ENCODE measurements around the gene GSG1L2. TPM values are rescaled to one million over a fixed set of nuclear protein-coding genes. Genes with fewer than 3 reads are reported as not detected.

Gene GSG1L2
- total RNA-seq, 1 donor from 2014 or later, result not detected

GRCh38 chr17:9845306-9845705 is 23.4 kb upstream of the GSG1L2 start:
- H3K4me1 Mint-ChIP-seq, result no peaks in the 10 kb centered on the region
- H3K27ac Mint-ChIP-seq, result no peak overlapping the region
- Histone ChIP-seq H4K20me1 (ENCODE audit: low read depth) (no peaks in the 10 kb centered on the region), H3K9ac (no peak overlapping the region), H3K36me3 (no peaks in the 10 kb centered on the region), H3K9me3 (ENCODE audit: low read depth) (no peaks in the 10 kb centered on the region), H3K4me1 (no peaks in the 10 kb centered on the region), H3K4me2 (no peak overlapping the region), H3K27ac (no peak overlapping the region), H3K4me3 (no peak overlapping the region), H3K79me2 (ENCODE audit: low read depth) (no peaks in the 10 kb centered on the region), H3F3A (ENCODE audit: low read depth) (no peaks in the 10 kb centered on the region), H2AFZ (replicated peaks) (no peak overlapping the region), H3K27me3 (no peaks in the 10 kb centered on the region)
- H3K9me3 Mint-ChIP-seq, result no peaks in the 10 kb centered on the region
- H3K4me3 Mint-ChIP-seq, result no peak overlapping the region
- TF ChIP-seq EZH2phosphoT487 (IDR thresholded peaks at IDR 0.05) (no peak), CTCF (IDR thresholded peaks at IDR 0.05) (no peak), EZH2 (IDR thresholded peaks at IDR 0.05) (no peak)
- peaks cover 4% of the 10 kb centered on the region for H3K27me3 Mint-ChIP-seq (ENCODE audit: insufficient read depth, low read depth)
- DNase-seq (ENCODE audit: low spot score), result no peak
- H3K36me3 Mint-ChIP-seq, result no peaks in the 10 kb centered on the region

- H3K9me3 ChIP-seq (ENCODE audit: low read depth), result no peaks in the 10 kb centered on the region
- no peak overlapping the region for H3K9ac ChIP-seq
- no peak for TF ChIP-seq EZH2phosphoT487 (IDR thresholded peaks at IDR 0.05)
- TF ChIP-seq CTCF (IDR thresholded peaks at IDR 0.05), result no peak
- TF ChIP-seq EZH2 (IDR thresholded peaks at IDR 0.05), result no peak
- no peaks in the 10 kb centered on the region for H3K36me3 Mint-ChIP-seq
- no peaks in the 10 kb centered on the region for H3K36me3 ChIP-seq
- no peak overlapping the region for H3K4me3 Mint-ChIP-seq
- H3K4me2 ChIP-seq, result no peak overlapping the region
- no peaks in the 10 kb centered on the region for H3K9me3 Mint-ChIP-seq
- no peak overlapping the region for H3K4me3 ChIP-seq
- no peaks in the 10 kb centered on the region for H3K4me1 ChIP-seq
- H3F3A ChIP-seq (ENCODE audit: low read depth), result no peaks in the 10 kb centered on the region
- no peaks in the 10 kb centered on the region for H4K20me1 ChIP-seq (ENCODE audit: low read depth)
- peaks cover 2% of the 10 kb centered on the region for H3K4me1 Mint-ChIP-seq
- H3K27ac ChIP-seq, result no peak overlapping the region
- no peak overlapping the region for H2AFZ ChIP-seq (replicated peaks)
- no peak overlapping the region for H3K27ac Mint-ChIP-seq
- no peaks in the 10 kb centered on the region for H3K79me2 ChIP-seq (ENCODE audit: low read depth)
- H3K27me3 Mint-ChIP-seq (ENCODE audit: insufficient read depth, low read depth), result peaks cover 6% of the 10 kb centered on the region
- no peaks in the 10 kb centered on the region for H3K27me3 ChIP-seq
- DNase-seq (ENCODE audit: low spot score), result no peak
Measured at GRCh38 chr17:9844153-9844552, 22.3 kb upstream of the GSG1L2 start.

- Histone ChIP-seq H3K27me3 (no peaks in the 10 kb centered on the region), H2AFZ (replicated peaks) (no peak overlapping the region), H3K9me3 (ENCODE audit: low read depth) (no peaks in the 10 kb centered on the region), H3K9ac (no peak overlapping the region), H3K79me2 (ENCODE audit: low read depth) (no peaks in the 10 kb centered on the region), H4K20me1 (ENCODE audit: low read depth) (no peaks in the 10 kb centered on the region), H3K4me2 (no peak overlapping the region), H3K36me3 (no peaks in the 10 kb centered on the region), H3K27ac (no peak overlapping the region), H3K4me1 (no peaks in the 10 kb centered on the region), H3K4me3 (no peak overlapping the region), H3F3A (ENCODE audit: low read depth) (no peaks in the 10 kb centered on the region)
- TF ChIP-seq CTCF (IDR thresholded peaks at IDR 0.05) (no peak), EZH2 (IDR thresholded peaks at IDR 0.05) (no peak), EZH2phosphoT487 (IDR thresholded peaks at IDR 0.05) (no peak)
- no peak overlapping the region for H3K4me3 Mint-ChIP-seq
- no peaks in the 10 kb centered on the region for H3K9me3 Mint-ChIP-seq
- no peak overlapping the region for H3K27ac Mint-ChIP-seq
- H3K4me1 Mint-ChIP-seq, result peaks cover 5% of the 10 kb centered on the region
- no peak for DNase-seq (ENCODE audit: low spot score)
- peaks cover 6% of the 10 kb centered on the region for H3K27me3 Mint-ChIP-seq (ENCODE audit: insufficient read depth, low read depth)
- H3K36me3 Mint-ChIP-seq, result no peaks in the 10 kb centered on the region
Measured at GRCh38 chr17:9843152-9844010, 21.5 kb upstream of the GSG1L2 start.

Data from neural progenitor cell (in vitro differentiated cells).